Mucosa of rectum (tissue), 2 donors: ENCODE data around the gene RXRB.

Experiments
- H3K27ac ChIP-seq, 2 donors: one replicate each; pipeline ENCODE4 v1.7.0; 2013; ENCODE audit warnings: inconsistent platforms in 2 of 2, low read depth in 2 of 2, low read length in 2 of 2
- H3K27me3 ChIP-seq, 2 donors: one replicate each; pipeline ENCODE4 v1.7.0; 2013; ENCODE audit warnings: low read length in 2 of 2; ENCODE audit not compliant: control insufficient read depth in 2 of 2, insufficient read depth in 2 of 2
- H3K36me3 ChIP-seq, 2 donors: one replicate each; pipeline ENCODE4 v1.7.0; 2013; ENCODE audit warnings: low read length in 2 of 2; ENCODE audit not compliant: control insufficient read depth in 2 of 2, insufficient read depth in 2 of 2
- H3K4me1 ChIP-seq, 2 donors: one replicate each; pipeline ENCODE4 v1.7.0; 2013; ENCODE audit warnings: low read length in 2 of 2, mild to moderate bottlenecking in 1 of 2; ENCODE audit not compliant: control insufficient read depth in 2 of 2, insufficient read depth in 2 of 2
- H3K4me3 ChIP-seq, 2 donors: one replicate each; pipeline ENCODE4 v1.7.0; 2013; ENCODE audit warnings: low read length in 2 of 2
- H3K9ac ChIP-seq, 2 donors: one replicate each; pipeline ENCODE4 v1.7.0; 2013; ENCODE audit warnings: low read length in 2 of 2, low read depth in 1 of 2, mild to moderate bottlenecking in 1 of 2
- H3K9me3 ChIP-seq, 2 donors: one replicate each; pipeline ENCODE4 v1.7.0; 2013; ENCODE audit warnings: low read length in 2 of 2; ENCODE audit not compliant: control insufficient read depth in 2 of 2
- donor health status: healthy.
- donor health status: Normal muscosa, but diverticular disease.

The RXRB gene

GRCh38 chr6:33190504-33191107 is 9.9 kb downstream of the RXRB start:
- Histone ChIP-seq H3K9ac (no peak overlapping the region), H3K27me3 (peaks cover 22 to 23% of the 10 kb centered on the region in 2 donors), H3K36me3 (peaks cover 13 to 15% of the 10 kb centered on the region in 2 donors), H3K4me3 (no peak overlapping the region), H3K4me1 (peaks cover 7 to 10% of the 10 kb centered on the region in 2 donors), H3K9me3 (no peaks in the 10 kb centered on the region), H3K27ac (no peak overlapping the region)

GRCh38 chr6:33189625-33190448 is 10.6 kb downstream of the RXRB start:
- Histone ChIP-seq H3K9ac (no peak overlapping the region), H3K36me3 (peaks cover 5 to 7% of the 10 kb centered on the region in 2 donors), H3K4me3 (no peak overlapping the region), H3K4me1 (peaks cover 7 to 10% of the 10 kb centered on the region in 2 donors), H3K27ac (no peak overlapping the region), H3K9me3 (no peaks in the 10 kb centered on the region), H3K27me3 (peaks cover 22 to 23% of the 10 kb centered on the region in 2 donors)

- Histone ChIP-seq H3K9me3 (no peaks in the 10 kb centered on the region), H3K9ac (no peak overlapping the region), H3K4me3 (no peak overlapping the region), H3K27ac (no peak overlapping the region), H3K36me3 (peaks cover 0 to under 1% of the 10 kb centered on the region in 2 donors), H3K27me3 (peaks cover 22 to 23% of the 10 kb centered on the region in 2 donors), H3K4me1 (peaks cover 7 to 10% of the 10 kb centered on the region in 2 donors)
Observed at GRCh38 chr6:33189164-33189563, 11.3 kb downstream of the RXRB start.

- Histone ChIP-seq H3K9me3 (no peaks in the 10 kb centered on the region), H3K9ac (no peak overlapping the region), H3K27ac (no peak overlapping the region), H3K27me3 (peaks cover 22 to 23% of the 10 kb centered on the region in 2 donors), H3K36me3 (no peaks in the 10 kb centered on the region), H3K4me1 (peaks cover 4 to 8% of the 10 kb centered on the region in 2 donors), H3K4me3 (no peak overlapping the region)
Observed at GRCh38 chr6:33187809-33188208, 12.7 kb downstream of the RXRB start.

GRCh38 chr6:33185654-33186187 is 14.7 kb downstream of the RXRB start:
- H3K9ac ChIP-seq, result no peak overlapping the region
- H3K27ac ChIP-seq, result no peak overlapping the region
- H3K9me3 ChIP-seq, result no peaks in the 10 kb centered on the region
- no peaks in the 10 kb centered on the region for H3K4me1 ChIP-seq
- H3K27me3 ChIP-seq, result peaks cover 8% of the 10 kb centered on the region in 2 donors
- H3K36me3 ChIP-seq, result no peaks in the 10 kb centered on the region
- no peak overlapping the region for H3K4me3 ChIP-seq

GRCh38 chr6:33185190-33185589 is 15.3 kb downstream of the RXRB start:
- Histone ChIP-seq H3K4me1 (no peaks in the 10 kb centered on the region), H3K27me3 (peaks cover 4 to 7% of the 10 kb centered on the region in 2 donors), H3K9me3 (no peaks in the 10 kb centered on the region), H3K4me3 (no peak overlapping the region), H3K27ac (no peak overlapping the region), H3K9ac (no peak overlapping the region), H3K36me3 (no peaks in the 10 kb centered on the region)

GRCh38 chr6:33183071-33183683 is 17.3 kb downstream of the RXRB start:
- H3K9ac ChIP-seq, result no peak overlapping the region
- H3K4me1 ChIP-seq, result no peaks in the 10 kb centered on the region
- peak overlapping the region in 1 of 2 donors; percentile 37 for H3K4me3 ChIP-seq
- H3K36me3 ChIP-seq, result no peaks in the 10 kb centered on the region
- H3K27me3 ChIP-seq, result peaks cover 0 to 1% of the 10 kb centered on the region in 2 donors
- no peaks in the 10 kb centered on the region for H3K9me3 ChIP-seq
- H3K27ac ChIP-seq, result no peak overlapping the region

GRCh38 chr6:33181141-33181540 is 19.3 kb downstream of the RXRB start:
- Histone ChIP-seq H3K4me1 (no peaks in the 10 kb centered on the region), H3K9me3 (no peaks in the 10 kb centered on the region), H3K4me3 (no peak overlapping the region), H3K9ac (no peak overlapping the region), H3K27me3 (no peaks in the 10 kb centered on the region), H3K36me3 (no peaks in the 10 kb centered on the region), H3K27ac (no peak overlapping the region)

- Histone ChIP-seq H3K27me3 (peaks cover 0 to 2% of the 10 kb centered on the region in 2 donors), H3K4me1 (no peaks in the 10 kb centered on the region), H3K36me3 (no peaks in the 10 kb centered on the region), H3K9me3 (no peaks in the 10 kb centered on the region), H3K27ac (no peak overlapping the region), H3K4me3 (no peak overlapping the region), H3K9ac (no peak overlapping the region)
Observed at GRCh38 chr6:33178755-33179475, 21.6 kb downstream of the RXRB start.
